GM12865 (cell line): ENCODE results near the gene ATP11A.

Source experiments
- DNase-seq: peaks from one replicate; pipeline ENCODE4 v3.0.0; 2010; ENCODE audit warnings: low read depth
- H3K4me3 ChIP-seq: 2 replicates; pipeline ENCODE4 v1.5.1; 2011; ENCODE audit warnings: mild to moderate bottlenecking, low read depth, low read length, control low read depth
- TF ChIP-seq, protein P1 (sequence below): IDR thresholded peaks from 2 replicates; pipeline ENCODE4 v1.5.1; 2011; ENCODE audit warnings: low read length, control low read depth, low read depth, inconsistent platforms; ENCODE audit not compliant: insufficient read depth; ENCODE audit errors: missing control alignments

Gene ATP11A

GRCh38 chr13:112891477-112892401, 201.9 kb downstream of the ATP11A start:
- H3K4me3 ChIP-seq: no peak overlapping the region
- TF ChIP-seq, protein P1, sequence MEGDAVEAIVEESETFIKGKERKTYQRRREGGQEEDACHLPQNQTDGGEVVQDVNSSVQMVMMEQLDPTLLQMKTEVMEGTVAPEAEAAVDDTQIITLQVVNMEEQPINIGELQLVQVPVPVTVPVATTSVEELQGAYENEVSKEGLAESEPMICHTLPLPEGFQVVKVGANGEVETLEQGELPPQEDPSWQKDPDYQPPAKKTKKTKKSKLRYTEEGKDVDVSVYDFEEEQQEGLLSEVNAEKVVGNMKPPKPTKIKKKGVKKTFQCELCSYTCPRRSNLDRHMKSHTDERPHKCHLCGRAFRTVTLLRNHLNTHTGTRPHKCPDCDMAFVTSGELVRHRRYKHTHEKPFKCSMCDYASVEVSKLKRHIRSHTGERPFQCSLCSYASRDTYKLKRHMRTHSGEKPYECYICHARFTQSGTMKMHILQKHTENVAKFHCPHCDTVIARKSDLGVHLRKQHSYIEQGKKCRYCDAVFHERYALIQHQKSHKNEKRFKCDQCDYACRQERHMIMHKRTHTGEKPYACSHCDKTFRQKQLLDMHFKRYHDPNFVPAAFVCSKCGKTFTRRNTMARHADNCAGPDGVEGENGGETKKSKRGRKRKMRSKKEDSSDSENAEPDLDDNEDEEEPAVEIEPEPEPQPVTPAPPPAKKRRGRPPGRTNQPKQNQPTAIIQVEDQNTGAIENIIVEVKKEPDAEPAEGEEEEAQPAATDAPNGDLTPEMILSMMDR: no peak
- no peak for DNase-seq

DNA sequence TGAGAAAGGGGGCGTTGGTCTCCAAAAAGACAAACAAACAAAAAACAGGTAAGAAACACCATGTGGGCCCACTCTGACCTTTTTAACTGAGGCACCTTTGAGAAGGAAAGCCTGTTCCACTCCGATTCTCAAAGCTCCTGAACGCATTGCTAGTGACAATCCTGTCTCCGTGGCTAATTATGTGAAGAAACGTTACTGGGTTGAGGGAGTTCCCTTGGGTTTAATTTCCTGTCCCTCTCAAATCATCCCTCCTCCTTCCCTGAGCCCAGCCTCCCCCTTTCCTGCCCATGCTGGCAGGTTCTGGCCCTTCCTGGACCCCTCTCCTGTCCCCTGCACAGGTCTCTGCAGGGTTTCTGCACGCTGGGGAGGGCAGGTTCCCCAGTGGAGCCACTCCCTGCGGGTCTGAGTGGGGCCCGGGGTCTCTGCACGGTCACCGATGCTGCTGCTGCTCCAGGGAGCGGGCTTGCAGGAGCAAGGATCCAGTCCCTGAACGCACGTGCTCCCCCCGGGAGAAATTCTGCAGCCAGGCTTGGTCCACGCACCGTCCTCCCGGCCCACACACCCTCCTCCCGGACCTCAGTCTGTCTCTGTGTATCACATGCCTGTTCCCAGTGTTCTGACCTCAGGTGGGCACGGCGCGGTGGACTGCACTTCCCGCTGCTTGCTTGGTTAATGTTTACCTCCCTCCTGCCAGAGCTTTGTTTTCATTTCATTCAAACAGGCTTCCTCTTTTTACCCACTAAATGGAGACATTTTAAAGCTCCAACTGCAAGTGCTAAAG, 202.8 kb downstream of the ATP11A start:
- TF ChIP-seq, protein P1: no peak
- no peak for DNase-seq
- H3K4me3 ChIP-seq: no peak overlapping the region

DNA sequence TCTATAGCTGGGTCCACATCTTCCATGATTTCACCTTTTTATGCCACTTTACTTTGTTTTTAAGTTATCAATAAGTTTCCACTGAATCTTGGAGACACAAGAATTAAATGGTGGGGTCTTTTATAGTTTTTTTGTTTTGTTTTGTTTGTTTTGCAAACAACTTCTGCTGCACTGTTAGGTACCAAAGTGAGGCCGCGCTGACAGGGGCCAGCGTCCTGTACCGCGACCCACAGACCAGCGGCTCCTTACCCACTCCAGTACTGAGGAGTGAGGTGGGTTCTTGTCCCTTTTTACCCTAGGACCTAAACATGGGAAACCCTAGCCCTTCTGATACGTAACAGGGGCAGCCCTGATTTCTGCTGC, 203.3 kb downstream of the ATP11A start:
- DNase-seq: no peak
- H3K4me3 ChIP-seq: no peak overlapping the region
- TF ChIP-seq, protein P1: no peak

- DNase-seq: no peak
- no peak overlapping the region for H3K4me3 ChIP-seq
- TF ChIP-seq, protein P1: no peak
Measured at GRCh38 chr13:112893570-112894422, 204.0 kb downstream of the ATP11A start.

DNA sequence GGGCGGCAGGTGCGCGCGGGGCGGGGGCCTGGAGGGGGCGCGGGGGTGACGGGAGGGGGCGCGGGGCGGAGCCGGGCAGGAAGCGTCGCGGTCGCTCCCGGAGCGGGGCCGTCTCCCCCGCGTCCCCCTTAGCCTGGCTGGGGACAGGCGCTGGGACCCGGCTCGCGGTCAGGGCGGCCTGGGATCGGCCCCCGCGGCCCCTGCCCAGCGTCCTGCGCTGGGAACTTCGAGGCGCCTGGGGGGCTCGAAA, 204.5 kb downstream of the ATP11A start:
- DNase-seq: no peak
- TF ChIP-seq, protein P1: no peak
- no peak overlapping the region; the same call in 1 of the 2 replicates for H3K4me3 ChIP-seq

GRCh38 chr13:112894673-112895481, 205.0 kb downstream of the ATP11A start:
- no peak for DNase-seq
- TF ChIP-seq, protein P1: no peak
- H3K4me3 ChIP-seq: no peak overlapping the region; the same call in 1 of the 2 replicates
